Measurements from ENCODE around the gene C22orf15. TPM values are rescaled to one million over a fixed set of nuclear protein-coding genes. Genes with fewer than 3 reads are reported as not detected.

Gene C22orf15
- total RNA-seq, 1 donor from 2014 or later = not detected

DNA sequence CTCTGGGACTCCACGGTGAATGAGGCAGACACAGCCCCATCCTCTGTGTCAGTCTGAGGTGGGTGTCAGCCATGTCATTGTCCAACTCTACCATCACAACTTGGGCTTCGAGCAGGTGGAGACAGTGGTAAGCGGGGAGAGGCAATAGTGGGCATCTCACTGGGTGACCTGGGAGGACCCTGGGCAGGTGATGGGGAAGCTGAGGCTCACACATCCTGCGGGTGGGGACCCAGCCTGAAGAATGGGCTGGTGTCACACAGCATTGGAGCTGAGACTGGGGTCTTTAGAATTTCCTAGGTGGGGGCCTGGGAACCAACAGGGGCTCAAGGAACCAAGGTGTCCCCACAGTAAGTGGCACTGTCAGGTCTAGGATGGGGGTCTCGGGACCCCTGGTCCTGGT lies 16.9 kb downstream of the C22orf15 start:
- H3K27me3 ChIP-seq (ENCODE audit: control insufficient read depth in 3 of 3, insufficient read depth in 3 of 3, low read length in 3 of 3) = no peaks in the 10 kb centered on the region
- no peak overlapping the region for H3K9ac ChIP-seq (ENCODE audit: low read depth in 1 of 3, low read length in 3 of 3)
- H3K9me3 ChIP-seq (ENCODE audit: control insufficient read depth in 3 of 3, low read length in 3 of 3) = no peaks in the 10 kb centered on the region
- no peak overlapping the region for H3K27ac ChIP-seq (ENCODE audit: low read depth, low read length)
- peaks cover 9 to 14% (median 10%) of the 10 kb centered on the region in 3 donors for H3K4me1 ChIP-seq (ENCODE audit: control insufficient read depth in 3 of 3, insufficient read depth in 3 of 3, low read length in 3 of 3)
- H3K36me3 ChIP-seq (ENCODE audit: control insufficient read depth in 3 of 3, insufficient read depth in 3 of 3, low read length in 3 of 3) = no peaks in the 10 kb centered on the region
- H3K4me3 ChIP-seq (ENCODE audit: low read length in 3 of 3) = no peak overlapping the region

DNA sequence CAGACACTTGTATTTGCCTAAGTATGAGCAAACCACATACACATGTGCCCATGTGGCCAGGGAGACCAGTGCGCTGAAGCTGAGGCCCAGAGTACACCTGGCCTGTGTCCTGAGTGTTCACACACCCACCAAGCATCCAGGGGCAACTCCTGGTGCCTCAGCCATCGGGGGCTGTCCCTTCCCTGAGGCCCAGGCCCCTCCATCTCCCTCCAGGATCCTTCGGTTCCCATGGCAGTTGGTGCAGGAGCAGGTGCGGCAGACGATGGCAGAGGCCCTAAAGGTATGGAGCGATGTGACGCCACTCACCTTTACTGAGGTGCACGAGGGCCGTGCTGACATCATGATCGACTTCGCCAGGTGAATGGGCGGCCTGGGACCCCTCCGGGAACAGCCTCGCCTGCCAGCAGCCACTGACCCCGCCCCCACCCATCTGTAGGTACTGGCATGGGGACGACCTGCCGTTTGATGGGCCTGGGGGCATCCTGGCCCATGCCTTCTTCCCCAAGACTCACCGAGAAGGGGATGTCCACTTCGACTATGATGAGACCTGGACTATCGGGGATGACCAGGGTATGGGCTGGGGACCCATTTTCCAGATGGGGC lies 17.5 kb downstream of the C22orf15 start:
- H3K27me3 ChIP-seq (ENCODE audit: control insufficient read depth in 3 of 3, insufficient read depth in 3 of 3, low read length in 3 of 3) = no peaks in the 10 kb centered on the region
- no peak overlapping the region for H3K27ac ChIP-seq (ENCODE audit: low read depth, low read length)
- no peaks in the 10 kb centered on the region for H3K36me3 ChIP-seq (ENCODE audit: control insufficient read depth in 3 of 3, insufficient read depth in 3 of 3, low read length in 3 of 3)
- no peaks in the 10 kb centered on the region for H3K9me3 ChIP-seq (ENCODE audit: control insufficient read depth in 3 of 3, low read length in 3 of 3)
- peaks cover 6 to 11% (median 9%) of the 10 kb centered on the region in 3 donors for H3K4me1 ChIP-seq (ENCODE audit: control insufficient read depth in 3 of 3, insufficient read depth in 3 of 3, low read length in 3 of 3)
- H3K4me3 ChIP-seq (ENCODE audit: low read length in 3 of 3) = no peak overlapping the region
- no peak overlapping the region for H3K9ac ChIP-seq (ENCODE audit: low read depth in 1 of 3, low read length in 3 of 3)

- H3K36me3 ChIP-seq (ENCODE audit: control insufficient read depth in 3 of 3, insufficient read depth in 3 of 3, low read length in 3 of 3) = no peaks in the 10 kb centered on the region
- H3K4me3 ChIP-seq (ENCODE audit: low read length in 3 of 3) = no peak overlapping the region
- peaks cover 8 to 17% (median 13%) of the 10 kb centered on the region in 3 donors for H3K4me1 ChIP-seq (ENCODE audit: control insufficient read depth in 3 of 3, insufficient read depth in 3 of 3, low read length in 3 of 3)
- H3K27me3 ChIP-seq (ENCODE audit: control insufficient read depth in 3 of 3, insufficient read depth in 3 of 3, low read length in 3 of 3) = no peaks in the 10 kb centered on the region
- H3K9ac ChIP-seq (ENCODE audit: low read depth in 1 of 3, low read length in 3 of 3) = peak overlapping the region in 1 of 3 donors; percentile 25
- H3K27ac ChIP-seq (ENCODE audit: low read depth, low read length) = no peak overlapping the region
- no peaks in the 10 kb centered on the region for H3K9me3 ChIP-seq (ENCODE audit: control insufficient read depth in 3 of 3, low read length in 3 of 3)
These were observed 18.3 kb downstream of the C22orf15 start for GRCh38 chr22:23781065-23781464.

DNA sequence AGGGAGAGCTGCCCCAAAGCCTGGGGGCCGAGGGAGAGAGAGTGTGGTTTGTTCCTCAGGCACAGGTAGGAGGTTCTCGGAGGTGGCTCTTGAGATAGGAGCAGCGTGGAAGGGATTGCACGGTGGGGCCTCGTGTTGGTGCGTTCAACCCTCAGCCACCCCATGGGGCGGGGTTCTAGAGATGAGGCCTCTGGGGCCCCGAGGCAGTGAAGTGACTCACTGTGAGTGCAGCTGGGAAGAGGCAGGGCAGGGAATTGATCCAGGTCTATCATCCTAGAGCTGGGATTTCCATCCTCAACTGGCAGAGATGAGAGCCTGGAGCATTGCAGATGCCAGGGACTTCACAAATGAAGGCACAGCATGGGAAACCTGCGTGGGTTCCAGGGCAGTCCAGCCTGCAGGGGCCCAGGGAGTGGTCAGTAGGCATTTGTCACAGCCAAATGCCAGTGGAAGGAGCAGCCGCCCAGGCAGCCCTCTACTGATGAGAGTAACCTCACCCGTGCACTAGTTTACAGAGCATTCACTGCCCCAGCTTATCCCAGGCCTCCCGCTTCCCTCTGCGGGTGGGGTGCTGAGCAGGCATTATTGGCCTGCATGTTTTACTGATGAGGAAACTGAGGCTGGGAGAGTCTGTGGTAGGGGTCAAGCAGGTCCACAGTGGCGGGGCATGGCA lies 18.9 kb downstream of the C22orf15 start:
- H3K27me3 ChIP-seq (ENCODE audit: control insufficient read depth in 3 of 3, insufficient read depth in 3 of 3, low read length in 3 of 3) = no peaks in the 10 kb centered on the region
- H3K9ac ChIP-seq (ENCODE audit: low read depth in 1 of 3, low read length in 3 of 3) = peak overlapping the region in 1 of 3 donors; percentile 25
- no peak overlapping the region for H3K27ac ChIP-seq (ENCODE audit: low read depth, low read length)
- no peak overlapping the region for H3K4me3 ChIP-seq (ENCODE audit: low read length in 3 of 3)
- no peaks in the 10 kb centered on the region for H3K9me3 ChIP-seq (ENCODE audit: control insufficient read depth in 3 of 3, low read length in 3 of 3)
- no peaks in the 10 kb centered on the region for H3K36me3 ChIP-seq (ENCODE audit: control insufficient read depth in 3 of 3, insufficient read depth in 3 of 3, low read length in 3 of 3)
- H3K4me1 ChIP-seq (ENCODE audit: control insufficient read depth in 3 of 3, insufficient read depth in 3 of 3, low read length in 3 of 3) = peaks cover 14 to 23% (median 19%) of the 10 kb centered on the region in 3 donors

- Histone ChIP-seq H3K9ac (ENCODE audit: low read depth in 1 of 3, low read length in 3 of 3) (no peak overlapping the region), H3K4me1 (ENCODE audit: control insufficient read depth in 3 of 3, insufficient read depth in 3 of 3, low read length in 3 of 3) (peaks cover 14 to 23% (median 19%) of the 10 kb centered on the region in 3 donors)
These were observed 19.5 kb downstream of the C22orf15 start for GRCh38 chr22:23782252-23782651.

GRCh38 chr22:23782703-23783102 lies 19.9 kb downstream of the C22orf15 start:
- peaks cover 17 to 27% (median 23%) of the 10 kb centered on the region in 3 donors for H3K4me1 ChIP-seq (ENCODE audit: control insufficient read depth in 3 of 3, insufficient read depth in 3 of 3, low read length in 3 of 3)
- H3K9ac ChIP-seq (ENCODE audit: low read depth in 1 of 3, low read length in 3 of 3) = peak overlapping the region in 1 of 3 donors; percentile 8
- no peaks in the 10 kb centered on the region for H3K9me3 ChIP-seq (ENCODE audit: control insufficient read depth in 3 of 3, low read length in 3 of 3)
- no peaks in the 10 kb centered on the region for H3K36me3 ChIP-seq (ENCODE audit: control insufficient read depth in 3 of 3, insufficient read depth in 3 of 3, low read length in 3 of 3)
- no peaks in the 10 kb centered on the region for H3K27me3 ChIP-seq (ENCODE audit: control insufficient read depth in 3 of 3, insufficient read depth in 3 of 3, low read length in 3 of 3)
- no peak overlapping the region for H3K27ac ChIP-seq (ENCODE audit: low read depth, low read length)
- no peak overlapping the region for H3K4me3 ChIP-seq (ENCODE audit: low read length in 3 of 3)

More at GRCh38 chr22:23782252-23782651, 19.5 kb downstream of the C22orf15 start:
- no peak overlapping the region for H3K4me3 ChIP-seq (ENCODE audit: low read length in 3 of 3)
- H3K27me3 ChIP-seq (ENCODE audit: control insufficient read depth in 3 of 3, insufficient read depth in 3 of 3, low read length in 3 of 3) = no peaks in the 10 kb centered on the region
- H3K27ac ChIP-seq (ENCODE audit: low read depth, low read length) = no peak overlapping the region
- H3K9me3 ChIP-seq (ENCODE audit: control insufficient read depth in 3 of 3, low read length in 3 of 3) = no peaks in the 10 kb centered on the region
- H3K36me3 ChIP-seq (ENCODE audit: control insufficient read depth in 3 of 3, insufficient read depth in 3 of 3, low read length in 3 of 3) = no peaks in the 10 kb centered on the region

DNA sequence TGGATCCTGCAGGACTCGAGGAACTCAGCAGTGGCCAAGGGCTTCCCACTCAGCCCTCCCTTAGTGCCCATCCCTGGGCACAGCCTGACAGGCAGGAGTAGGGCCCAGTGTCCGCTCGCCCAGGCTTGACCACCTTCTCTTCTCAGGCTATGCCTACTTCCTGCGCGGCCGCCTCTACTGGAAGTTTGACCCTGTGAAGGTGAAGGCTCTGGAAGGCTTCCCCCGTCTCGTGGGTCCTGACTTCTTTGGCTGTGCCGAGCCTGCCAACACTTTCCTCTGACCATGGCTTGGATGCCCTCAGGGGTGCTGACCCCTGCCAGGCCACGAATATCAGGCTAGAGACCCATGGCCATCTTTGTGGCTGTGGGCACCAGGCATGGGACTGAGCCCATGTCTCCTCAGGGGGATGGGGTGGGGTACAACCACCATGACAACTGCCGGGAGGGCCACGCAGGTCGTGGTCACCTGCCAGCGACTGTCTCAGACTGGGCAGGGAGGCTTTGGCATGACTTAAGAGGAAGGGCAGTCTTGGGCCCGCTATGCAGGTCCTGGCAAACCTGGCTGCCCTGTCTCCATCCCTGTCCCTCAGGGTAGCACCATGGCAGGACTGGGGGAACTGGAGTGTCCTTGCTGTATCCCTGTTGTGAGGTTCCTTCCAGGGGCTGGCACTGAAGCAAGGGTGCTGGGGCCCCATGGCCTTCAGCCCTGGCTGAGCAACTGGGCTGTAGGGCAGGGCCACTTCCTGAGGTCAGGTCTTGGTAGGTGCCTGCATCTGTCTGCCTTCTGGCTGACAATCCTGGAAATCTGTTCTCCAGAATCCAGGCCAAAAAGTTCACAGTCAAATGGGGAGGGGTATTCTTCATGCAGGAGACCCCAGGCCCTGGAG lies 20.7 kb downstream of the C22orf15 start:
- H3K4me1 ChIP-seq (ENCODE audit: control insufficient read depth in 3 of 3, insufficient read depth in 3 of 3, low read length in 3 of 3) = peaks cover 25 to 34% (median 31%) of the 10 kb centered on the region in 3 donors
- no peak overlapping the region for H3K27ac ChIP-seq (ENCODE audit: low read depth, low read length)
- no peaks in the 10 kb centered on the region for H3K27me3 ChIP-seq (ENCODE audit: control insufficient read depth in 3 of 3, insufficient read depth in 3 of 3, low read length in 3 of 3)
- peak overlapping the region in 2 of 3 donors; percentile 25 to 43 for H3K9ac ChIP-seq (ENCODE audit: low read depth in 1 of 3, low read length in 3 of 3)
- H3K36me3 ChIP-seq (ENCODE audit: control insufficient read depth in 3 of 3, insufficient read depth in 3 of 3, low read length in 3 of 3) = peaks cover 0 to under 1% (median 0%) of the 10 kb centered on the region in 3 donors
- H3K9me3 ChIP-seq (ENCODE audit: control insufficient read depth in 3 of 3, low read length in 3 of 3) = no peaks in the 10 kb centered on the region
- no peak overlapping the region for H3K4me3 ChIP-seq (ENCODE audit: low read length in 3 of 3)

GRCh38 chr22:23784215-23784732 lies 21.5 kb downstream of the C22orf15 start:
- Histone ChIP-seq H3K4me1 (ENCODE audit: control insufficient read depth in 3 of 3, insufficient read depth in 3 of 3, low read length in 3 of 3) (peaks cover 30 to 41% (median 39%) of the 10 kb centered on the region in 3 donors), H3K27ac (ENCODE audit: low read depth, low read length) (no peak overlapping the region), H3K9me3 (ENCODE audit: control insufficient read depth in 3 of 3, low read length in 3 of 3) (no peaks in the 10 kb centered on the region), H3K27me3 (ENCODE audit: control insufficient read depth in 3 of 3, insufficient read depth in 3 of 3, low read length in 3 of 3) (no peaks in the 10 kb centered on the region), H3K9ac (ENCODE audit: low read depth in 1 of 3, low read length in 3 of 3) (no peak overlapping the region), H3K36me3 (ENCODE audit: control insufficient read depth in 3 of 3, insufficient read depth in 3 of 3, low read length in 3 of 3) (peaks cover 0 to 2% (median 0%) of the 10 kb centered on the region in 3 donors), H3K4me3 (ENCODE audit: low read length in 3 of 3) (no peak overlapping the region)

- H3K36me3 ChIP-seq (ENCODE audit: control insufficient read depth in 3 of 3, insufficient read depth in 3 of 3, low read length in 3 of 3) = peaks cover 0 to 3% (median 2%) of the 10 kb centered on the region in 3 donors
- H3K9ac ChIP-seq (ENCODE audit: low read depth in 1 of 3, low read length in 3 of 3) = peak overlapping the region; percentile 92 to 97 (median 96)
- H3K9me3 ChIP-seq (ENCODE audit: control insufficient read depth in 3 of 3, low read length in 3 of 3) = no peaks in the 10 kb centered on the region
- no peaks in the 10 kb centered on the region for H3K27me3 ChIP-seq (ENCODE audit: control insufficient read depth in 3 of 3, insufficient read depth in 3 of 3, low read length in 3 of 3)
- H3K27ac ChIP-seq (ENCODE audit: low read depth, low read length) = peak overlapping the region; percentile 98
- peaks cover 38 to 52% (median 48%) of the 10 kb centered on the region in 3 donors for H3K4me1 ChIP-seq (ENCODE audit: control insufficient read depth in 3 of 3, insufficient read depth in 3 of 3, low read length in 3 of 3)
- H3K4me3 ChIP-seq (ENCODE audit: low read length in 3 of 3) = peak overlapping the region; percentile 78 to 87 (median 87)
These were observed 23.5 kb downstream of the C22orf15 start for GRCh38 chr22:23786261-23786710.

Measured in skeletal muscle tissue (tissue), 4 donors.